ENCODE data around the gene SMG1. TPM values are rescaled to one million over a fixed set of nuclear protein-coding genes. Genes with fewer than 3 reads are reported as not detected.

Gene SMG1
- total RNA-seq, 3 donors from 2014 or later, result 107 to 132 (median 110) TPM

GRCh38 chr16:18804540-18804939, 121.7 kb downstream of the SMG1 start:
- Histone ChIP-seq H3K4me3 (no peak overlapping the region), H3K4me1 (no peaks in the 10 kb centered on the region), H3K27me3 (no peaks in the 10 kb centered on the region), H3K36me3 (peaks cover 13% of the 10 kb centered on the region), H3K9me3 (no peaks in the 10 kb centered on the region), H3K27ac (no peak overlapping the region)
- DNase-seq (ENCODE audit: low spot score in 2 of 2), result no peak
- TF ChIP-seq POLR2AphosphoS5 (IDR thresholded peaks at IDR 0.05), result no peak
- TF ChIP-seq, protein P1, sequence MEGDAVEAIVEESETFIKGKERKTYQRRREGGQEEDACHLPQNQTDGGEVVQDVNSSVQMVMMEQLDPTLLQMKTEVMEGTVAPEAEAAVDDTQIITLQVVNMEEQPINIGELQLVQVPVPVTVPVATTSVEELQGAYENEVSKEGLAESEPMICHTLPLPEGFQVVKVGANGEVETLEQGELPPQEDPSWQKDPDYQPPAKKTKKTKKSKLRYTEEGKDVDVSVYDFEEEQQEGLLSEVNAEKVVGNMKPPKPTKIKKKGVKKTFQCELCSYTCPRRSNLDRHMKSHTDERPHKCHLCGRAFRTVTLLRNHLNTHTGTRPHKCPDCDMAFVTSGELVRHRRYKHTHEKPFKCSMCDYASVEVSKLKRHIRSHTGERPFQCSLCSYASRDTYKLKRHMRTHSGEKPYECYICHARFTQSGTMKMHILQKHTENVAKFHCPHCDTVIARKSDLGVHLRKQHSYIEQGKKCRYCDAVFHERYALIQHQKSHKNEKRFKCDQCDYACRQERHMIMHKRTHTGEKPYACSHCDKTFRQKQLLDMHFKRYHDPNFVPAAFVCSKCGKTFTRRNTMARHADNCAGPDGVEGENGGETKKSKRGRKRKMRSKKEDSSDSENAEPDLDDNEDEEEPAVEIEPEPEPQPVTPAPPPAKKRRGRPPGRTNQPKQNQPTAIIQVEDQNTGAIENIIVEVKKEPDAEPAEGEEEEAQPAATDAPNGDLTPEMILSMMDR (IDR thresholded peaks at IDR 0.05), result no peak
- intact Hi-C loops (cut with DNase I; ENCODE audit: low total_unique reads), result no loop called here

DNA sequence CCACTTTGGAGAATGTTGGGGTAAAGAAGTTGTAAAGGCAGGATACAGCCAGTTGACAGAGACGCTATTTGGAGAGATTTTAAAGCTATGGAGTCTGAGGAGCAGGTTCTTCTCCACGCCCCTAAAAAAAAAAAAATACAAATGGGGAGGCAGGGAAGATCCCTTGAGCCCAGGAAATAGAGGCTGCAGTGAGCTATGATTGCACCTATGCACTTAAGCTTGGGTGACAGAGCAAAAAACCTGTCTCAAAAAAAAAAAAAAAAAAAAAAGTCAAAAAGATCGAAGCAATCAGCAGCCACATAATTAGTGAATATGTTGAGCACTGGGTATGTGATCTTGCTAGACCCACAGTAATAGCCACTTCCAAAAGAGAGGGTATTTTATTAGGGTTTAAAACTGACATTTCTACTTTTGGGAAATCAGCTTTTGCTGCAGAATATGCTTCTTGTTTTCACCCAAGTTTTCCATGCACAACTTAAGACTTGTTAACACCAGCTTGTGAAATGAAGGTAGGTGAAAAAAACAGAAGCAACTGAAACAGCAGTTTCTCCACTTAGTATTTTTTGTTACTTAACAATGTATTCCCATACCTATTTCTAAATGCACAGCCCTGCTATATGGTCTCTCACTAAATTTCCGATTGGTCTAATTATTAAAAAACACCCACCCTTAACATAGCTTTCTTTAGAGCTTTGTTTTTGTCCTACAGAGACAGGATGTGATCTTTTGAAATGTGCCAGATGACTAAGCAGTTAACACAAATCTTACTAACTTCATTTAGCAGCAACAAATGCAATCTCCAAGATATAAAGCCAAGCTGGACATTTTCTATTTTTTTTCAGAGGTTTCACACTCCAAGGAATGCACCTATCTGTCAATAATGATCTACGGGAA, 122.4 kb downstream of the SMG1 start:
- DNase-seq (ENCODE audit: low spot score in 2 of 2), result no peak
- H3K36me3 ChIP-seq, result peaks cover 6% of the 10 kb centered on the region
- intact Hi-C loops (cut with DNase I; ENCODE audit: low total_unique reads), result no loop called here
- no peak overlapping the region for H3K4me3 ChIP-seq
- no peaks in the 10 kb centered on the region for H3K4me1 ChIP-seq
- H3K9me3 ChIP-seq, result no peaks in the 10 kb centered on the region
- no peak overlapping the region for H3K27ac ChIP-seq
- TF ChIP-seq POLR2AphosphoS5 (IDR thresholded peaks at IDR 0.05) (no peak), POLR2A (IDR thresholded peaks at IDR 0.05) (no peak)
- TF ChIP-seq, protein P1 (IDR thresholded peaks at IDR 0.05), result no peak
- no peaks in the 10 kb centered on the region for H3K27me3 ChIP-seq

DNA sequence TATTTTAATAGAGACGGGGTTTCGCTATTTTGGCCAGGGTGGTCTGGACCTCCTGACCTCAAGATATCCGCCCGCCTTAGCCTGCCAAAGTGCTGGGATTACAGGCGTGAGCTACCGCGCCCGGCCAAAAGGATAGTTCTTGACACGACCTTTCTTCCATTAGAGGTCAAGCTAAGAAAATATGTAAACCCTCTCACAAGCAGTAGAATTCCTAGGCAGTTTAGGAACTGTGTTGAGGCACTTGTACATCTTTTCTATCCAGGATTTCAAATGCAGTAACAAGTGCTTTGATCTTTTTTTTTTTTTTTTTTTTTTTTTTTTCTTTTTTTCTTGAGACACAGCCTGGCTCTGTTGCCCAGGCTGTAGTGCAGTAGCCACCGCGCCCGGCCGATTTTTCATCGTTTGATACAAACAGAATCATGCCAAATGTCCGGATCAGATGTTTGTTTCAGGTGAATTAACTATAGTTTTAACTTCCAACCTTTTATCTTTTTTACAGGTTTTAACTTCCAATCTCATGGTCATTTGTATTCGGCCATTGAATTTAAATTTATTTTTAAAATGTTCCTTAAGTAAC, 123.4 kb downstream of the SMG1 start:
- Histone ChIP-seq H3K27ac (peak overlapping the region; percentile 90 to 96), H3K36me3 (no peaks in the 10 kb centered on the region), H3K9me3 (no peaks in the 10 kb centered on the region), H3K4me1 (no peaks in the 10 kb centered on the region), H3K4me3 (no peak overlapping the region), H3K27me3 (no peaks in the 10 kb centered on the region)
- TF ChIP-seq, protein P1 (IDR thresholded peaks at IDR 0.05), result no peak
- TF ChIP-seq POLR2A (IDR thresholded peaks at IDR 0.05) (no peak), POLR2AphosphoS5 (IDR thresholded peaks at IDR 0.05) (no peak)
- intact Hi-C loops (cut with DNase I; ENCODE audit: low total_unique reads), result no loop called here
- DNase-seq (ENCODE audit: low spot score in 2 of 2), result no peak

GRCh38 chr16:18801145-18801972, 124.8 kb downstream of the SMG1 start, which contains the start of gene ARL6IP1:
Gene ARL6IP1 (minus strand): TSS chr16:18801549. CDS start chr16:18801466, 83 bp downstream.
- DNase-seq (ENCODE audit: low spot score in 2 of 2), result peak; percentile 99 to 100
- peak within 1 kb of the TSS; percentile 90 to 96 for H3K27ac ChIP-seq
- H3K4me1 ChIP-seq, result no peaks in the 10 kb centered on the region
- TF ChIP-seq POLR2A (IDR thresholded peaks at IDR 0.05) (peak; percentile 98), POLR2AphosphoS5 (IDR thresholded peaks at IDR 0.05) (peak; percentile 99)
- TF ChIP-seq, protein P1 (IDR thresholded peaks at IDR 0.05), result peak; percentile 77 to 96 (median 95)
- H3K27me3 ChIP-seq, result no peaks in the 10 kb centered on the region
- intact Hi-C loops (cut with DNase I; ENCODE audit: low total_unique reads), result no loop called here
- no peaks in the 10 kb centered on the region for H3K36me3 ChIP-seq
- no peaks in the 10 kb centered on the region for H3K9me3 ChIP-seq
- H3K4me3 ChIP-seq, result peak within 1 kb of the TSS; percentile 93 to 99 (median 97)

Data from breast epithelium (tissue), 4 donors.